GM12878 (cell line): ENCODE results near the gene NLRC5. TPM values are rescaled to one million over a fixed set of nuclear protein-coding genes. Genes with fewer than 3 reads are reported as not detected.

Experiments used
- ATAC-seq: fragments of 200-7000 bp; cut with Tn5 transposase; 3 replicates; pipeline ENCODE4 v1.9.1; 2020; ENCODE audit warnings: mild to moderate bottlenecking, moderate library complexity
- BruUV-seq: library from RNA; stranded (reverse); fragments of 400-500 nt; replicated peaks from 2 replicates; lab custom pipeline; 2021; lab: Mats Ljungman, UMichigan
- CTCF ChIA-PET: fragments of 300-600 bp; sonication (Branson Sonifier 250); formaldehyde crosslinking; extraction: SDS; loops from one replicate; lab custom pipeline; 2021; ENCODE audit warnings: inconsistent platforms; lab: Yijun Ruan, JAX
- POLR2A ChIA-PET: fragments of 350-600 bp; formaldehyde crosslinking; extraction: SDS; loops from one replicate; lab custom pipeline; 2021; ENCODE audit warnings: inconsistent platforms; lab: Charles Lee
- RAD21 ChIA-PET: fragments of 300-600 bp; sonication (Branson Sonifier 250); formaldehyde crosslinking; loops from one replicate; lab custom pipeline; 2023; ENCODE audit warnings: antibody characterized with exemption; ENCODE audit not compliant: unreplicated experiment; lab: Charles Lee
- SMC1A ChIA-PET: fragments of 300-600 bp; sonication (Branson Sonifier 250); formaldehyde crosslinking; loops from one replicate; lab custom pipeline; 2023; ENCODE audit not compliant: unreplicated experiment, uncharacterized antibody; lab: Charles Lee
- DNase-seq: peaks from one replicate; pipeline ENCODE4 v3.0.0-alpha.2; 2011; ENCODE audit warnings: low read depth, low spot score
- FAIRE-seq: peaks from 3 replicates; lab custom pipeline; 2011; peaks lifted over from hg19 to GRCh38; lab: Jason Lieb, UNC
- H2AFZ ChIP-seq: 2 replicates; pipeline ENCODE4 v1.6.0; 2011; ENCODE audit warnings: low read depth, low read length, control low read depth; ENCODE audit not compliant: control insufficient read depth
- H3K27ac ChIP-seq: 2 replicates; pipeline ENCODE4 v1.5.1; 2011; ENCODE audit warnings: control low read depth; ENCODE audit not compliant: control insufficient read depth, insufficient read depth
- H3K27me3 ChIP-seq, 2 experiments: replicated peaks in 1 of 2; 2 replicates each; pipeline versions ENCODE4 v1.6.0 to v1.6.1; 2011; ENCODE audit warnings: low read length in 1 of 2; ENCODE audit not compliant: control insufficient read depth in 2 of 2, insufficient read depth in 2 of 2
- H3K36me3 ChIP-seq, 2 experiments: 2 replicates each; pipeline ENCODE4 v1.5.1; 2011; ENCODE audit warnings: low read length in 1 of 2; ENCODE audit not compliant: control insufficient read depth in 2 of 2, insufficient read depth in 2 of 2
- H3K4me1 ChIP-seq: 2 replicates; pipeline ENCODE4 v1.6.1; 2011; ENCODE audit warnings: mild to moderate bottlenecking, low read length, moderate library complexity, mixed read lengths; ENCODE audit not compliant: control insufficient read depth, insufficient read depth
- H3K4me2 ChIP-seq: 2 replicates; pipeline ENCODE4 v1.6.0; 2011; ENCODE audit warnings: control low read depth; ENCODE audit not compliant: control insufficient read depth, insufficient read depth
- H3K4me3 ChIP-seq: fragments of 200-600 bp; sonication (generic); 2 replicates; pipeline ENCODE4 v1.5.1; 2016
- H3K79me2 ChIP-seq: 2 replicates; pipeline ENCODE4 v1.6.0; 2011; ENCODE audit warnings: low read length; ENCODE audit not compliant: control insufficient read depth, insufficient read depth
- H3K9ac ChIP-seq: 2 replicates; pipeline ENCODE4 v1.8.0; 2011; ENCODE audit warnings: low read length, control low read depth, mixed read lengths; ENCODE audit not compliant: control insufficient read depth, insufficient read depth
- H3K9me3 ChIP-seq: replicated peaks from 3 replicates; pipeline ENCODE4 v1.5.1; 2011; ENCODE audit warnings: mild to moderate bottlenecking, low read length; ENCODE audit not compliant: control insufficient read depth, insufficient read depth
- H4K20me1 ChIP-seq: 2 replicates; pipeline ENCODE4 v1.6.0; 2011; ENCODE audit not compliant: control insufficient read depth, insufficient read depth
- CEBPB ChIP-seq, 2 experiments: fragments of 150-350 bp in 1 of 2; IDR thresholded peaks; 2 replicates each; pipeline ENCODE4 v1.6.1; 2012 to 2014; ENCODE audit warnings: low read depth in 2 of 2, low read length in 2 of 2, borderline replicate concordance in 1 of 2, inconsistent platforms in 1 of 2
- CHD4 ChIP-seq: fragments of 200-600 bp; sonication (generic); IDR thresholded peaks from 2 replicates; pipeline ENCODE4 v1.6.1; 2016; ENCODE audit warnings: mild to moderate bottlenecking
- CTCF ChIP-seq, 3 experiments: IDR thresholded peaks in 2 of 3; conservative IDR thresholded peaks in 1 of 3; 2 replicates each; pipeline ENCODE4 v1.5.1; 2011; ENCODE audit warnings: low read depth in 3 of 3, low read length in 3 of 3, mild to moderate bottlenecking in 3 of 3, control low read depth in 2 of 3, moderate library complexity in 2 of 3, inconsistent platforms in 1 of 3, mixed read lengths in 1 of 3; ENCODE audit not compliant: control insufficient read depth in 2 of 3, insufficient read depth in 1 of 3; ENCODE audit errors: extremely low read depth in 1 of 3
- DPF2 ChIP-seq: fragments of 450-650 bp; IDR thresholded peaks from 2 replicates; pipeline ENCODE4 v1.6.1; 2017; ENCODE audit warnings: mild to moderate bottlenecking
- HDGF ChIP-seq: fragments of 450-650 bp; IDR thresholded peaks from 2 replicates; pipeline ENCODE4 v1.6.1; 2016; ENCODE audit warnings: antibody characterized with exemption
- HSF1 ChIP-seq: fragments of 150-350 bp; IDR thresholded peaks from 2 replicates; pipeline ENCODE4 v1.6.1; 2014; ENCODE audit warnings: mild to moderate bottlenecking, low read depth, low read length
- JUND ChIP-seq: IDR thresholded peaks from 2 replicates; pipeline ENCODE4 v1.6.1; 2012; ENCODE audit warnings: low read depth, mild to moderate bottlenecking, low read length, improper control_type of control experiment, moderate library complexity
- LARP7 ChIP-seq: fragments of 450-650 bp; IDR thresholded peaks from 2 replicates; pipeline ENCODE4 v1.6.1; 2017; ENCODE audit warnings: mild to moderate bottlenecking
- NR2F1 ChIP-seq: fragments of 450-650 bp; conservative IDR thresholded peaks from 2 replicates; pipeline ENCODE4 v1.6.1; 2017; ENCODE audit warnings: mild to moderate bottlenecking
- PML ChIP-seq: IDR thresholded peaks from 2 replicates; pipeline ENCODE4 v1.6.1; 2012; ENCODE audit warnings: low read length, inconsistent platforms
- STAT3 ChIP-seq: IDR thresholded peaks from 2 replicates; pipeline ENCODE4 v1.6.1; 2011; ENCODE audit warnings: low read depth, low read length, improper control_type of control experiment
- USF1 ChIP-seq: IDR thresholded peaks from 2 replicates; pipeline ENCODE4 v1.6.1; 2011; ENCODE audit warnings: borderline replicate concordance, low read depth, mild to moderate bottlenecking, moderate library complexity, mixed read lengths, low read length; ENCODE audit not compliant: insufficient read depth; ENCODE audit errors: extremely low read length
- WGBS: methylation state at CpG from one replicate; pipeline ENCODE4 v1.1.6; 2016; ENCODE audit warnings: low lambda C conversion rate; ENCODE audit not compliant: insufficient replicate concordance, insufficient coverage; ENCODE audit errors: missing lambda C conversion rate; 5-methylcytosine and 5-hydroxymethylcytosine counted together
- in situ Hi-C: fragments of 300-500 bp; cut with MboI; formaldehyde crosslinking; loops from 9 replicates; pipeline ENCODE4 v1.14.3; 2018; ENCODE audit warnings: mixed read lengths
- intact Hi-C: fragments of 100-400 bp; cut with micrococcal nuclease; formaldehyde crosslinking; loops from one replicate; pipeline ENCODE4 v1.14.2; 2022; ENCODE audit not compliant: unreplicated experiment
- polyA plus RNA-seq, 11 experiments: library from polyadenylated mRNA; depleted of rRNA in 4 of 11; unstranded in 6 of 11; stranded (reverse) in 5 of 11; fragments of >200 nt; fragmentation: Nextera tagmentation in 4 of 11; fragmentation: Illumina TruSeq in 1 of 11; extraction: Ambion mirVana in 4 of 11; extraction: Trizol in 1 of 11; gene quantifications; 1 replicate in 1 of 11; 2 replicates in 10 of 11; pipeline versions ENCODE4 v1.2.1 to v1.2.3, GENCODE V29; 2011 to 2016; ENCODE audit warnings: inconsistent platforms in 2 of 11, missing spikeins in 2 of 11, low read depth in 1 of 11
- total RNA-seq, 4 experiments: library from RNA; depleted of rRNA in 3 of 4; stranded (reverse); fragments of >200 nt in 3 of 4; fragmentation: Illumina TruSeq in 1 of 4; extraction: Trizol in 1 of 4; gene quantifications; 2 replicates each; pipeline versions ENCODE4 v1.2.1 to v1.2.3, GENCODE V29; 2013 to 2021

NLRC5 gene
- total and polyA plus RNA-seq, 10 of the 15 experiments (the other 5 are each of a cell fraction or from before 2014, with no cell fraction given): 13.1 to 105 (median 57.3) TPM

- ChIA-PET RAD21 (interaction anchor here (0.9 kb wide), 1 partner anchor 103 kb away, joined by 3 read pairs; no protein-coding TSS in a partner anchor), CTCF (interaction anchor here (0.7 to 1.5 kb wide), 4 partner anchors 13 to 106 kb away, joined by 3 to 4 read pairs (median 3); no protein-coding TSS in a partner anchor), POLR2A (interaction anchor here (0.6 kb wide), 1 partner anchor 14 kb away, joined by 3 read pairs; no protein-coding TSS in a partner anchor), SMC1A (interaction anchor here (1.0 to 1.1 kb wide), 2 partner anchors 8 to 18 kb away, joined by 3 read pairs; no protein-coding TSS in a partner anchor)
- no peak overlapping the region for H3K27ac ChIP-seq
- H3K4me2 ChIP-seq: no peak overlapping the region
- H3K4me3 ChIP-seq: no peak overlapping the region
- WGBS: 87% methylated on average over 8 of the region's 8 CpGs
- H3K9ac ChIP-seq: no peak overlapping the region
- no peaks in the 10 kb centered on the region; a peak in 1 of 4 replicates for H3K36me3 ChIP-seq
- no peak overlapping the region for H2AFZ ChIP-seq
- H3K27me3 ChIP-seq: no peaks in the 10 kb centered on the region
- intact Hi-C loops (no loop called here), in situ Hi-C loops (no loop called here)
- ATAC-seq (no peak), FAIRE-seq (no peak), DNase-seq (no peak)
- H4K20me1 ChIP-seq: no peaks in the 10 kb centered on the region
- H3K79me2 ChIP-seq: no peaks in the 10 kb centered on the region
- peaks cover 17% of the 10 kb centered on the region for H3K4me1 ChIP-seq
- TF ChIP-seq PML: no peak
- no peak for TF ChIP-seq CHD4
- TF ChIP-seq CEBPB (IDR thresholded peaks at IDR 0.05; ENCODE audit: borderline replicate concordance in 1 of 2, low read depth in 2 of 2, low read length in 2 of 2): no peak
- no peak for TF ChIP-seq DPF2
- TF ChIP-seq NR2F1: 0 out of 2 replicates have a peak, but pooled peaks have one; percentile 31
- BruUV-seq: no TSS peak
- H3K9me3 ChIP-seq: no peaks in the 10 kb centered on the region
These were observed 80.4 kb downstream of the NLRC5 start for GRCh38 chr16:57069635-57070370.

- FAIRE-seq (no peak), ATAC-seq (no peak), DNase-seq (no peak)
- BruUV-seq: no TSS peak
- CTCF ChIA-PET: no interaction called here
- Histone ChIP-seq H4K20me1 (no peaks in the 10 kb centered on the region), H3K27me3 (no peaks in the 10 kb centered on the region), H3K9ac (no peak overlapping the region), H3K9me3 (no peaks in the 10 kb centered on the region), H3K4me2 (no peak overlapping the region), H3K36me3 (no peaks in the 10 kb centered on the region; a peak in 1 of 4 replicates), H3K4me1 (peaks cover 17% of the 10 kb centered on the region), H3K27ac (no peak overlapping the region), H3K79me2 (no peaks in the 10 kb centered on the region), H3K4me3 (no peak overlapping the region), H2AFZ (no peak overlapping the region)
- WGBS: 97% methylated on average over 2 of the region's 2 CpGs
- RAD21 ChIA-PET: no interaction called here
- POLR2A ChIA-PET: no interaction called here
- SMC1A ChIA-PET: interaction anchor here (1.1 kb wide), 1 partner anchor 9 kb away, joined by 3 read pairs; no protein-coding TSS in a partner anchor
- in situ Hi-C loops: no loop called here
- intact Hi-C loops: no loop called here
- TF ChIP-seq HSF1 (no peak), JUND (no peak), STAT3 (no peak), HDGF (no peak), CTCF (IDR thresholded peaks at IDR 0.05 in 2 of 3, conservative IDR thresholded peaks at IDR 0.05 in 1 of 3; ENCODE audit: control insufficient read depth in 2 of 3, extremely low read depth in 1 of 3, insufficient read depth in 1 of 3, low read depth in 3 of 3, low read length in 3 of 3) (no peak), LARP7 (no peak), USF1 (no peak)
These were observed 81.1 kb downstream of the NLRC5 start for GRCh38 chr16:57070424-57070823.
